K562 (cell line): ENCODE measurements around the gene ARSK. TPM values are rescaled to one million over a fixed set of nuclear protein-coding genes. Genes with fewer than 3 reads are reported as not detected.

Source experiments
- ATAC-seq: fragments of 200-7000 bp; cut with Tn5 transposase; 3 replicates; pipeline ENCODE4 v1.9.1; 2020; ENCODE audit warnings: moderate library complexity
- BruUV-seq: library from RNA; stranded (reverse); fragments of 400-500 nt; replicated peaks from 2 replicates; lab custom pipeline; 2021; lab: Mats Ljungman, UMichigan
- CTCF ChIA-PET: fragments of 300-600 bp; formaldehyde crosslinking; extraction: SDS; loops from one replicate; lab custom pipeline; 2021; ENCODE audit warnings: low intra/inter-chr PET ratio; lab: Yijun Ruan, JAX
- POLR2A ChIA-PET: fragments of 300-600, 350-650 bp; sonication (Branson Sonifier 250); formaldehyde crosslinking; extraction: SDS; loops from one replicate; lab custom pipeline; 2021; ENCODE audit warnings: antibody characterized with exemption, inconsistent platforms; lab: Yijun Ruan, JAX
- DNase-seq, 4 experiments: peaks; one replicate each; pipeline versions ENCODE4 v3.0.0 to v3.0.0-alpha.2; 2011 to 2018; ENCODE audit warnings: low spot score in 3 of 4, mixed read lengths in 3 of 4; ENCODE audit errors: extremely low read depth in 1 of 4
- FAIRE-seq: peaks from 2 replicates; lab custom pipeline; 2011; peaks lifted over from hg19 to GRCh38; lab: Jason Lieb, UNC
- H2AFZ ChIP-seq: 2 replicates; pipeline ENCODE4 v1.6.0; 2011; ENCODE audit warnings: low read depth, low read length, control low read depth, inconsistent platforms
- H3K27ac ChIP-seq: fragments of 200-600 bp; 3 replicates; pipeline ENCODE4 v1.8.0; 2011; ENCODE audit warnings: low read depth, mild to moderate bottlenecking, control low read depth, inconsistent platforms, low read length, moderate library complexity, mixed read lengths; ENCODE audit errors: extremely low read depth
- H3K27me3 ChIP-seq, 2 experiments: fragments of 300-600 bp in 1 of 2; 2 replicates in 1 of 2; 3 replicates in 1 of 2; pipeline versions ENCODE4 v1.6.0 to v1.8.0; 2011; ENCODE audit warnings: inconsistent platforms in 2 of 2, low read length in 2 of 2, mild to moderate bottlenecking in 1 of 2, mixed read lengths in 1 of 2, moderate library complexity in 1 of 2; ENCODE audit not compliant: control insufficient read depth in 2 of 2, insufficient read depth in 2 of 2
- H3K36me3 ChIP-seq: fragments of 300-600 bp; 3 replicates; pipeline ENCODE4 v1.8.0; 2011; ENCODE audit warnings: mild to moderate bottlenecking, low read length, inconsistent platforms; ENCODE audit not compliant: control insufficient read depth, insufficient read depth
- H3K4me1 ChIP-seq, 2 experiments: fragments of 200-600 bp in 1 of 2; replicated peaks in 1 of 2; 2 replicates in 1 of 2; 3 replicates in 1 of 2; pipeline versions ENCODE4 v1.5.1 to v1.8.0; 2011; ENCODE audit warnings: inconsistent platforms in 2 of 2, low read length in 2 of 2, mild to moderate bottlenecking in 1 of 2, mixed read lengths in 1 of 2, moderate library complexity in 1 of 2; ENCODE audit not compliant: control insufficient read depth in 2 of 2, insufficient read depth in 2 of 2
- H3K4me2 ChIP-seq: 2 replicates; pipeline ENCODE4 v1.6.1; 2011; ENCODE audit warnings: low read length, control low read depth, inconsistent platforms, mixed read lengths; ENCODE audit not compliant: insufficient read depth
- H3K4me3 ChIP-seq: fragments of 200-600 bp; sonication (generic), shearing (Covaris generic); 2 replicates; pipeline ENCODE4 v1.5.1; 2016; ENCODE audit warnings: control low read depth, inconsistent platforms
- H3K79me2 ChIP-seq: fragments of 200-600 bp; 3 replicates; pipeline ENCODE4 v1.8.0; 2011; ENCODE audit warnings: low read length, inconsistent platforms; ENCODE audit not compliant: control insufficient read depth, insufficient read depth
- H3K9ac ChIP-seq, 2 experiments: 2 replicates each; pipeline versions ENCODE4 v1.6.0 to v1.6.1; 2011; ENCODE audit warnings: low read depth in 2 of 2, low read length in 2 of 2, control low read depth in 1 of 2, inconsistent platforms in 1 of 2, mild to moderate bottlenecking in 1 of 2, mixed read lengths in 1 of 2; ENCODE audit not compliant: insufficient read depth in 1 of 2
- H3K9me1 ChIP-seq: one replicate; pipeline ENCODE4 v1.6.0; 2011; ENCODE audit warnings: inconsistent platforms, mild to moderate bottlenecking, low read length, moderate library complexity; ENCODE audit not compliant: control insufficient read depth, insufficient read depth
- H3K9me3 ChIP-seq: replicated peaks from 2 replicates; pipeline ENCODE4 v1.5.1; 2011; ENCODE audit warnings: low read depth, low read length, inconsistent platforms; ENCODE audit not compliant: control insufficient read depth, insufficient read depth
- H4K20me1 ChIP-seq: replicated peaks from 2 replicates; pipeline ENCODE4 v1.6.1; 2011; ENCODE audit warnings: low read length, inconsistent platforms, mixed read lengths; ENCODE audit not compliant: control insufficient read depth, insufficient read depth
- CEBPG ChIP-seq, 3 experiments: fragments of 200-800 bp in 1 of 3; sonication (Bioruptor generic) in 1 of 3; sonication (generic) in 1 of 3; formaldehyde crosslinking in 1 of 3; IDR thresholded peaks in 2 of 3; conservative IDR thresholded peaks in 1 of 3; 2 replicates each; pipeline versions ENCODE4 v1.6.1 to v1.8.0; 2016 to 2022; ENCODE audit warnings: missing compliant biosample characterization in 2 of 3, missing genetic modification characterization in 2 of 3, mild to moderate bottlenecking in 1 of 3, missing genetic modification reagents in 1 of 3
- HMBOX1 ChIP-seq: sonication (generic); IDR thresholded peaks from 2 replicates; pipeline ENCODE4 v1.6.1; 2016
- PHF21A ChIP-seq: fragments of 450-650 bp; IDR thresholded peaks from 2 replicates; pipeline ENCODE4 v1.6.1; 2017; ENCODE audit warnings: low read depth, borderline replicate concordance
- TAF7 ChIP-seq: fragments of 450-650 bp; IDR thresholded peaks from 2 replicates; pipeline ENCODE4 v1.6.1; 2016; ENCODE audit warnings: missing genetic modification characterization, missing compliant biosample characterization
- ZBTB1 ChIP-seq: sonication (generic); formaldehyde crosslinking; IDR thresholded peaks from 2 replicates; pipeline ENCODE4 v1.8.1; 2023; ENCODE audit warnings: missing genetic modification reagents, low read depth, mild to moderate bottlenecking, borderline replicate concordance
- WGBS: fragments of 100-300 bp; shearing (Covaris generic); methylation state at CpG from one replicate; pipeline ENCODE4 v1.1.6; 2016; ENCODE audit warnings: low coverage, mixed read lengths; ENCODE audit not compliant: insufficient coverage; ENCODE audit errors: missing lambda C conversion rate; 5-methylcytosine and 5-hydroxymethylcytosine counted together
- in situ Hi-C: fragments of 300-500 bp; cut with MboI; formaldehyde crosslinking; loops from 4 replicates; pipeline ENCODE4 v1.15.0; 2018; ENCODE audit warnings: inconsistent platforms, mixed read lengths
- intact Hi-C: fragments of 100-400 bp; cut with micrococcal nuclease; formaldehyde crosslinking; loops from 2 replicates; pipeline ENCODE4 v1.14.2; 2022
- polyA plus RNA-seq, 8 experiments: library from polyadenylated mRNA; depleted of rRNA in 4 of 8; stranded (reverse) in 5 of 8; unstranded in 3 of 8; fragments of >200 nt; fragmentation: Nextera tagmentation in 2 of 8; fragmentation: Illumina TruSeq in 1 of 8; extraction: Ambion mirVana in 2 of 8; extraction: Trizol in 1 of 8; gene quantifications; 2 replicates each; pipeline versions ENCODE4 v1.2.1 to v1.2.3, GENCODE V29; 2011 to 2014; ENCODE audit warnings: inconsistent platforms in 1 of 8, missing spikeins in 1 of 8
- total RNA-seq, 7 experiments: library from RNA; depleted of rRNA in 6 of 7; stranded (reverse); fragments of >200 nt in 6 of 7; fragmentation: Illumina TruSeq in 2 of 7; extraction: Trizol in 2 of 7; gene quantifications; 2 replicates each; pipeline versions ENCODE4 v1.2.1 to v1.2.3, GENCODE V29; 2011 to 2021; ENCODE audit warnings: low replicate concordance in 1 of 7

Gene ARSK
- total and polyA plus RNA-seq, 9 of the 15 experiments (the other 6 are each of a cell fraction or from before 2014, with no cell fraction given): 2.7 to 9.4 (median 7.1) TPM

GRCh38 chr5:95641741-95642220 lies 86.9 kb downstream of the ARSK start:
- Histone ChIP-seq H3K4me2 (no peak overlapping the region), H3K79me2 (no peaks in the 10 kb centered on the region), H4K20me1 (no peaks in the 10 kb centered on the region), H3K36me3 (no peaks in the 10 kb centered on the region), H3K9me1 (no peaks in the 10 kb centered on the region), H3K4me1 (peaks cover 9 to 11% of the 10 kb centered on the region in 2 experiments), H3K9me3 (no peaks in the 10 kb centered on the region), H3K27me3 (no peaks in the 10 kb centered on the region), H2AFZ (peak overlapping the region; percentile 78), H3K4me3 (no peak overlapping the region), H3K27ac (no peak overlapping the region), H3K9ac (no peak overlapping the region)
- BruUV-seq: no TSS peak
- intact Hi-C loops (loop anchor here (5.0 to 10.0 kb wide), 3 partner anchors 321 to 696 kb away; partner anchors contain the start of gene ELL2), in situ Hi-C loops (loop anchor here (25.0 kb wide), 1 partner anchor 696 kb away; no protein-coding TSS in a partner anchor)
- ATAC-seq: no peak
- ChIA-PET CTCF (no interaction called here), POLR2A (interaction anchor here (0.9 to 1.3 kb wide), 4 partner anchors 10 to 131 kb away, joined by 3 to 4 read pairs (median 3); partner anchors contain the start of gene RHOBTB3)
- whole genome bisulfite sequencing: 27% methylated on average over 5 of the region's 5 CpGs
- DNase-seq: peak in 1 of 4 experiments; percentile 29
- TF ChIP-seq HMBOX1: 0 out of 2 replicates have a peak, but pooled peaks have one; percentile 22
- TF ChIP-seq CEBPG (CRISPR knock-in tag; IDR thresholded peaks at IDR 0.05): 0 out of 2 replicates have a peak, but pooled peaks have one; percentile 7
- no peak for TF ChIP-seq CEBPG (tag; conservative IDR thresholded peaks at IDR 0.05 in 1 of 2, IDR thresholded peaks at IDR 0.05 in 1 of 2)
- no peak for TF ChIP-seq PHF21A
- TF ChIP-seq TAF7: no peak
- no peak for TF ChIP-seq ZBTB1 (CRISPR knock-in tag)
- FAIRE-seq: peak; percentile 57
